HEK293 (cell line): ENCODE results near the gene PLPP7.

Source experiments
- CTCF ChIA-PET: fragments of 350-600 bp; formaldehyde crosslinking; extraction: SDS; loops from one replicate; lab custom pipeline; 2021; ENCODE audit warnings: antibody characterized with exemption; lab: Yijun Ruan, JAX
- POLR2A ChIA-PET: fragments of 300-600 bp; formaldehyde crosslinking; extraction: SDS; loops from one replicate; lab custom pipeline; 2020; ENCODE audit warnings: antibody characterized with exemption, inconsistent platforms; lab: Yijun Ruan, JAX
- H3K27ac ChIP-seq: fragments of 200-500 bp; sonication (Bioruptor generic); 2 replicates; pipeline ENCODE4 v1.5.1; 2014; ENCODE audit warnings: low read depth, low read length, control low read depth, inconsistent platforms; ENCODE audit errors: extremely low read depth
- H3K36me3 ChIP-seq, 2 experiments: fragments of 200-500 bp in 1 of 2; sonication (Bioruptor generic) in 1 of 2; 1 replicate in 1 of 2; 2 replicates in 1 of 2; pipeline ENCODE4 v1.5.1; 2014 to 2017; ENCODE audit warnings: inconsistent platforms in 2 of 2, low read length in 2 of 2; ENCODE audit not compliant: control insufficient read depth in 2 of 2, insufficient read depth in 1 of 2
- H3K4me1 ChIP-seq: fragments of 200-500 bp; sonication (Bioruptor generic); 2 replicates; pipeline ENCODE4 v1.5.1; 2014; ENCODE audit warnings: mild to moderate bottlenecking, low read length, inconsistent platforms; ENCODE audit not compliant: control insufficient read depth, insufficient read depth
- H3K4me3 ChIP-seq: 2 replicates; pipeline ENCODE4 v1.5.1; 2011; ENCODE audit warnings: low read depth, mild to moderate bottlenecking, control low read depth, low read length, moderate library complexity
- H3K9me3 ChIP-seq: fragments of 200-500 bp; sonication (Bioruptor generic); 2 replicates; pipeline ENCODE4 v1.5.1; 2014; ENCODE audit warnings: low read depth, low read length, inconsistent platforms; ENCODE audit not compliant: control insufficient read depth, insufficient read depth
- ATF2 ChIP-seq: fragments of 450-650 bp; formaldehyde crosslinking; IDR thresholded peaks from 2 replicates; pipeline ENCODE4 v1.5.1; 2016; ENCODE audit warnings: missing biosample characterization, missing genetic modification characterization, low read depth
- INSM2 ChIP-seq: fragments of 450-650 bp; formaldehyde crosslinking; IDR thresholded peaks from 2 replicates; pipeline ENCODE4 v1.5.1; 2016; ENCODE audit warnings: missing biosample characterization, missing genetic modification characterization
- KLF8 ChIP-seq: fragments of 450-650 bp; formaldehyde crosslinking; IDR thresholded peaks from 2 replicates; pipeline ENCODE4 v1.5.1; 2016; ENCODE audit warnings: missing biosample characterization, missing genetic modification characterization
- PRDM4 ChIP-seq: fragments of 450-650 bp; formaldehyde crosslinking; IDR thresholded peaks from 2 replicates; pipeline ENCODE4 v1.5.1; 2017; ENCODE audit warnings: missing biosample characterization, missing genetic modification characterization
- SCRT2 ChIP-seq: fragments of 450-650 bp; formaldehyde crosslinking; IDR thresholded peaks from 2 replicates; pipeline ENCODE4 v1.5.1; 2016; ENCODE audit warnings: missing biosample characterization, missing genetic modification characterization
- SP2 ChIP-seq: fragments of 450-650 bp; formaldehyde crosslinking; IDR thresholded peaks from 2 replicates; pipeline ENCODE4 v1.5.1; 2016; ENCODE audit warnings: missing biosample characterization, missing genetic modification characterization
- ZBTB10 ChIP-seq: fragments of 450-650 bp; formaldehyde crosslinking; IDR thresholded peaks from 2 replicates; pipeline ENCODE4 v1.5.1; 2016; ENCODE audit warnings: missing biosample characterization, missing genetic modification characterization
- ZBTB20 ChIP-seq: fragments of 450-650 bp; formaldehyde crosslinking; IDR thresholded peaks from 2 replicates; pipeline ENCODE4 v1.5.1; 2016; ENCODE audit warnings: missing biosample characterization, missing genetic modification characterization
- ZBTB26 ChIP-seq: fragments of 450-650 bp; formaldehyde crosslinking; optimal IDR thresholded peaks from 2 replicates; pipeline ENCODE3; 2016; ENCODE audit warnings: missing biosample characterization, mild to moderate bottlenecking, missing genetic modification characterization
- ZNF114 ChIP-seq: fragments of 450-650 bp; formaldehyde crosslinking; IDR thresholded peaks from 2 replicates; pipeline ENCODE4 v1.5.0; 2017; ENCODE audit warnings: missing biosample characterization, missing genetic modification characterization
- ZNF138 ChIP-seq: fragments of 450-650 bp; formaldehyde crosslinking; IDR thresholded peaks from 2 replicates; pipeline ENCODE4 v1.5.1; 2016; ENCODE audit warnings: missing biosample characterization, missing genetic modification characterization, borderline replicate concordance
- ZNF140 ChIP-seq: fragments of 450-650 bp; formaldehyde crosslinking; IDR thresholded peaks from 2 replicates; pipeline ENCODE4 v1.5.1; 2016; ENCODE audit warnings: missing biosample characterization, missing genetic modification characterization
- ZNF175 ChIP-seq: fragments of 450-650 bp; formaldehyde crosslinking; IDR thresholded peaks from 2 replicates; pipeline ENCODE4 v1.5.1; 2016; ENCODE audit warnings: missing biosample characterization, missing genetic modification characterization
- ZNF335 ChIP-seq: fragments of 450-650 bp; formaldehyde crosslinking; conservative IDR thresholded peaks from 2 replicates; pipeline ENCODE4 v1.5.1; 2016; ENCODE audit warnings: missing biosample characterization, missing genetic modification characterization
- ZNF433 ChIP-seq: fragments of 450-650 bp; formaldehyde crosslinking; IDR thresholded peaks from 2 replicates; pipeline ENCODE4 v1.5.1; 2016; ENCODE audit warnings: missing biosample characterization, missing genetic modification characterization, low read depth
- ZNF521 ChIP-seq: fragments of 450-650 bp; formaldehyde crosslinking; IDR thresholded peaks from 2 replicates; pipeline ENCODE4 v1.5.1; 2017; ENCODE audit warnings: missing biosample characterization, mild to moderate bottlenecking, missing genetic modification characterization
- ZNF560 ChIP-seq: fragments of 450-650 bp; formaldehyde crosslinking; IDR thresholded peaks from 2 replicates; pipeline ENCODE4 v1.5.1; 2017; ENCODE audit warnings: missing biosample characterization, missing genetic modification characterization, borderline replicate concordance
- ZNF626 ChIP-seq: fragments of 450-650 bp; sonication (Bioruptor Pico); formaldehyde crosslinking; IDR thresholded peaks from 2 replicates; pipeline ENCODE4 v1.5.1; 2018; ENCODE audit warnings: missing biosample characterization, missing genetic modification characterization, inconsistent platforms
- ZNF629 ChIP-seq: fragments of 450-650 bp; formaldehyde crosslinking; IDR thresholded peaks from 2 replicates; pipeline ENCODE4 v1.5.1; 2017; ENCODE audit warnings: missing biosample characterization, missing genetic modification characterization
- ZNF677 ChIP-seq: fragments of 450-650 bp; IDR thresholded peaks from 2 replicates; pipeline ENCODE4 v1.5.0; 2018; ENCODE audit warnings: missing biosample characterization, mild to moderate bottlenecking, missing genetic modification characterization, moderate library complexity
- ZNF777 ChIP-seq: fragments of 450-650 bp; formaldehyde crosslinking; IDR thresholded peaks from 2 replicates; pipeline ENCODE4 v1.5.1; 2017; ENCODE audit warnings: missing biosample characterization, missing genetic modification characterization, borderline replicate concordance
- ZNF837 ChIP-seq: fragments of 450-650 bp; formaldehyde crosslinking; IDR thresholded peaks from 2 replicates; pipeline ENCODE4 v1.5.1; 2016; ENCODE audit warnings: missing biosample characterization, missing genetic modification characterization

Gene PLPP7

GRCh38 chr9:131277910-131278701, 11.4 kb upstream of the PLPP7 start (continued):
- TF ChIP-seq ZNF138 (tag by site-specific recombination) (no peak), ZNF433 (tag by site-specific recombination) (no peak), ZBTB26 (peak; percentile 26), ZNF777 (tag by site-specific recombination) (peak; percentile 20; the same call in 1 of the 2 replicates), ZBTB10 (0 out of 2 replicates have a peak, but pooled peaks have one; percentile 42), ATF2 (tag by site-specific recombination) (no peak), ZBTB20 (peak; percentile 45; the same call in 1 of the 2 replicates), ZNF335 (tag by site-specific recombination) (peak; percentile 93), KLF8 (tag by site-specific recombination) (peak; percentile 13; the same call in 1 of the 2 replicates), SP2 (peak; percentile 63)

GRCh38 chr9:131278702-131279111, 10.8 kb upstream of the PLPP7 start:
- TF ChIP-seq SCRT2 (tag by site-specific recombination), result peak; percentile 56; the same call in 1 of the 2 replicates
- TF ChIP-seq INSM2 (tag by site-specific recombination), result no peak
- no peak for TF ChIP-seq ZNF114 (tag by site-specific recombination)
- Histone ChIP-seq H3K4me1 (no peaks in the 10 kb centered on the region), H3K9me3 (no peaks in the 10 kb centered on the region), H3K36me3 (no peaks in the 10 kb centered on the region), H3K27ac (no peak overlapping the region), H3K4me3 (no peak overlapping the region)
- ChIA-PET CTCF (interaction anchor here (0.6 to 2.1 kb wide), 2 partner anchors 58 to 400 kb away, joined by 3 to 12 read pairs; no protein-coding TSS in a partner anchor), POLR2A (no interaction called here)

- Histone ChIP-seq H3K9me3 (no peaks in the 10 kb centered on the region), H3K4me3 (no peak overlapping the region), H3K4me1 (no peaks in the 10 kb centered on the region), H3K27ac (no peak overlapping the region), H3K36me3 (no peaks in the 10 kb centered on the region)
- CTCF ChIA-PET, result interaction anchor here (2.1 kb wide), 1 partner anchor 57 kb away, joined by 12 read pairs; no protein-coding TSS in a partner anchor
- POLR2A ChIA-PET, result interaction anchor here (0.6 kb wide), 2 partner anchors 21 to 32 kb away, joined by 4 to 5 read pairs; no protein-coding TSS in a partner anchor
- TF ChIP-seq ZNF560 (tag by site-specific recombination), result no peak
- no peak for TF ChIP-seq ZNF140
- TF ChIP-seq ZNF175 (tag by site-specific recombination), result no peak
- TF ChIP-seq PRDM4, result no peak
- no peak for TF ChIP-seq ZNF626 (tag by site-specific recombination)
- no peak for TF ChIP-seq ZNF837 (tag by site-specific recombination)
- no peak for TF ChIP-seq ZNF521 (tag by site-specific recombination)
- no peak for TF ChIP-seq ZNF677 (tag by site-specific recombination)
- TF ChIP-seq ZNF629 (tag by site-specific recombination), result no peak
Measured at GRCh38 chr9:131279196-131279862, 10.2 kb upstream of the PLPP7 start.
